Hematopoietic multipotent progenitor cell treated with erythropoietin and hydrocortisone succinate and interleukin-3 and kit ligand, for 17 days (in vitro differentiated cells): ENCODE results near the gene PLA2R1.

Experiments
- DNase-seq: peaks from one replicate; pipeline ENCODE4 v3.0.0-alpha.2; 2015; ENCODE audit warnings: low spot score

The PLA2R1 gene

GRCh38 chr2:159933727-159934049 lies 128.7 kb downstream of the PLA2R1 start:
- no peak for DNase-seq

GRCh38 chr2:159933040-159933726 lies 129.2 kb downstream of the PLA2R1 start:
- no peak for DNase-seq

- DNase-seq, result no peak
Measured at GRCh38 chr2:159926695-159927094, 135.7 kb downstream of the PLA2R1 start.

- no peak for DNase-seq
Measured at GRCh38 chr2:159925975-159926374, 136.4 kb downstream of the PLA2R1 start.

GRCh38 chr2:159922563-159922962 lies 139.9 kb downstream of the PLA2R1 start:
- no peak for DNase-seq

- DNase-seq, result no peak
Measured at GRCh38 chr2:159921752-159922404, 140.5 kb downstream of the PLA2R1 start.

GRCh38 chr2:159916511-159916910 lies 145.9 kb downstream of the PLA2R1 start:
- no peak for DNase-seq

- DNase-seq, result no peak
Measured at GRCh38 chr2:159913900-159914299, 148.5 kb downstream of the PLA2R1 start.

- no peak for DNase-seq
Measured at GRCh38 chr2:159912580-159912979, 149.8 kb downstream of the PLA2R1 start.

- DNase-seq, result no peak
Measured at GRCh38 chr2:159910951-159911350, 151.5 kb downstream of the PLA2R1 start.

- DNase-seq, result no peak
Measured at GRCh38 chr2:159908623-159909022, 153.8 kb downstream of the PLA2R1 start.

GRCh38 chr2:159907909-159908308 lies 154.5 kb downstream of the PLA2R1 start:
- DNase-seq, result no peak

GRCh38 chr2:159905926-159906714 lies 156.3 kb downstream of the PLA2R1 start:
- no peak for DNase-seq

- DNase-seq, result no peak
Measured at GRCh38 chr2:159904959-159905305, 157.5 kb downstream of the PLA2R1 start.

GRCh38 chr2:159904127-159904958 lies 158.1 kb downstream of the PLA2R1 start, which contains the start of gene LY75:
TSS of gene LY75 (minus strand) at chr2:159904756.
- no peak for DNase-seq

GRCh38 chr2:159903443-159904126 lies 158.8 kb downstream of the PLA2R1 start:
- DNase-seq, result no peak

- DNase-seq, result no peak
Measured at GRCh38 chr2:159902722-159903121, 159.7 kb downstream of the PLA2R1 start.

- DNase-seq, result no peak
Measured at GRCh38 chr2:159900343-159900742, 162.1 kb downstream of the PLA2R1 start.

- no peak for DNase-seq
Measured at GRCh38 chr2:159898441-159898840, 164.0 kb downstream of the PLA2R1 start.

GRCh38 chr2:159897720-159898119 lies 164.7 kb downstream of the PLA2R1 start:
- DNase-seq, result no peak

GRCh38 chr2:159897081-159897480 lies 165.3 kb downstream of the PLA2R1 start:
- no peak for DNase-seq
